Gastroesophageal sphincter (tissue), 4 donors: ENCODE data around the gene PNKP. TPM values are rescaled to one million over a fixed set of nuclear protein-coding genes. Genes with fewer than 3 reads are reported as not detected.

ENCODE experiments used
- ATAC-seq: fragments of 150-250 bp; one replicate; pipeline ENCODE4 v1.9.1; 2016; ENCODE audit warnings: mild to moderate bottlenecking, moderate library complexity
- H3K27ac ChIP-seq, 4 donors: fragments of 200-600 bp; sonication (generic) in 3 of 4; 1 replicate in 3 of 4; 2 replicates in 1 of 4; pipeline ENCODE4 v1.5.1; 2016 to 2019
- H3K27me3 ChIP-seq: fragments of 200-600 bp; sonication (generic); one replicate; pipeline ENCODE4 v1.5.1; 2019
- H3K36me3 ChIP-seq, 2 donors: fragments of 200-600 bp; sonication (generic); one replicate each; pipeline ENCODE4 v1.5.1; 2019; ENCODE audit warnings: control low read depth in 1 of 2
- H3K4me1 ChIP-seq, 3 donors: fragments of 200-600 bp; sonication (generic); 1 replicate in 2 of 3; 2 replicates in 1 of 3; pipeline ENCODE4 v1.5.1; 2016 to 2019; ENCODE audit warnings: control low read depth in 2 of 3
- H3K4me3 ChIP-seq, 2 donors: fragments of 200-600 bp; sonication (generic); one replicate each; pipeline ENCODE4 v1.5.1; 2019; ENCODE audit warnings: mild to moderate bottlenecking in 1 of 2, moderate library complexity in 1 of 2
- H3K9me3 ChIP-seq, 3 donors: fragments of 200-600 bp; sonication (generic); one replicate each; pipeline ENCODE4 v1.5.1; 2017 to 2019; ENCODE audit warnings: control low read depth in 2 of 3
- EP300 ChIP-seq: sonication (generic); formaldehyde crosslinking; IDR thresholded peaks from one replicate; pipeline ENCODE4 v1.6.1; 2017; ENCODE audit warnings: antibody characterized with exemption, mild to moderate bottlenecking
- POLR2A ChIP-seq, 2 donors: fragments of 450-650 bp; IDR thresholded peaks; one replicate each; pipeline ENCODE4 v1.6.1; 2017; ENCODE audit warnings: antibody characterized with exemption in 2 of 2, mild to moderate bottlenecking in 2 of 2, moderate library complexity in 1 of 2
- POLR2AphosphoS5 ChIP-seq: sonication (generic); formaldehyde crosslinking; IDR thresholded peaks from one replicate; pipeline ENCODE4 v1.6.1; 2017; ENCODE audit warnings: antibody characterized with exemption
- WGBS, 2 donors: methylation state at CpG; one replicate each; pipeline ENCODE4 v1.1.5; 2018; ENCODE audit warnings: low coverage in 1 of 2; 5-methylcytosine and 5-hydroxymethylcytosine counted together
- total RNA-seq, 4 donors: library from RNA; depleted of rRNA; stranded (reverse); fragments of >200 nt; gene quantifications; one replicate each; pipeline ENCODE4 v1.1.0, GENCODE V29; 2016
- TF ChIP-seq, protein P1 (sequence below), 4 experiments: fragments of 200-600 bp in 2 of 4; fragments of 450-650 bp in 2 of 4; sonication (generic) in 1 of 4; IDR thresholded peaks; one replicate each; pipeline ENCODE4 v1.5.1; 2017 to 2019; ENCODE audit warnings: antibody characterized with exemption in 4 of 4, mild to moderate bottlenecking in 2 of 4, moderate library complexity in 2 of 4

PNKP gene
- total RNA-seq, 4 donors from 2014 or later, result 12.5 to 64.3 (median 29.4) TPM

GRCh38 chr19:49879243-49879963 is 12.0 kb upstream of the PNKP start:
- Histone ChIP-seq H3K27ac (peak overlapping the region in 1 of 4 donors; percentile 98), H3K9me3 (peaks cover 0 to 4% (median 0%) of the 10 kb centered on the region in 3 donors), H3K27me3 (no peaks in the 10 kb centered on the region), H3K4me3 (no peak overlapping the region), H3K36me3 (peaks cover 0 to 58% of the 10 kb centered on the region in 2 donors), H3K4me1 (peaks cover 0 to 41% (median 18%) of the 10 kb centered on the region in 3 donors)
- WGBS, 2 donors, result 92 to 98% methylated on average over 5 to 8 of the region's 12 CpGs
- TF ChIP-seq EP300, result no peak
- TF ChIP-seq, protein P1, sequence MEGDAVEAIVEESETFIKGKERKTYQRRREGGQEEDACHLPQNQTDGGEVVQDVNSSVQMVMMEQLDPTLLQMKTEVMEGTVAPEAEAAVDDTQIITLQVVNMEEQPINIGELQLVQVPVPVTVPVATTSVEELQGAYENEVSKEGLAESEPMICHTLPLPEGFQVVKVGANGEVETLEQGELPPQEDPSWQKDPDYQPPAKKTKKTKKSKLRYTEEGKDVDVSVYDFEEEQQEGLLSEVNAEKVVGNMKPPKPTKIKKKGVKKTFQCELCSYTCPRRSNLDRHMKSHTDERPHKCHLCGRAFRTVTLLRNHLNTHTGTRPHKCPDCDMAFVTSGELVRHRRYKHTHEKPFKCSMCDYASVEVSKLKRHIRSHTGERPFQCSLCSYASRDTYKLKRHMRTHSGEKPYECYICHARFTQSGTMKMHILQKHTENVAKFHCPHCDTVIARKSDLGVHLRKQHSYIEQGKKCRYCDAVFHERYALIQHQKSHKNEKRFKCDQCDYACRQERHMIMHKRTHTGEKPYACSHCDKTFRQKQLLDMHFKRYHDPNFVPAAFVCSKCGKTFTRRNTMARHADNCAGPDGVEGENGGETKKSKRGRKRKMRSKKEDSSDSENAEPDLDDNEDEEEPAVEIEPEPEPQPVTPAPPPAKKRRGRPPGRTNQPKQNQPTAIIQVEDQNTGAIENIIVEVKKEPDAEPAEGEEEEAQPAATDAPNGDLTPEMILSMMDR (IDR thresholded peaks at IDR 0.05), result no peak
- TF ChIP-seq POLR2AphosphoS5, result no peak
- TF ChIP-seq POLR2A (IDR thresholded peaks at IDR 0.05), result no peak
- ATAC-seq, result no peak

DNA sequence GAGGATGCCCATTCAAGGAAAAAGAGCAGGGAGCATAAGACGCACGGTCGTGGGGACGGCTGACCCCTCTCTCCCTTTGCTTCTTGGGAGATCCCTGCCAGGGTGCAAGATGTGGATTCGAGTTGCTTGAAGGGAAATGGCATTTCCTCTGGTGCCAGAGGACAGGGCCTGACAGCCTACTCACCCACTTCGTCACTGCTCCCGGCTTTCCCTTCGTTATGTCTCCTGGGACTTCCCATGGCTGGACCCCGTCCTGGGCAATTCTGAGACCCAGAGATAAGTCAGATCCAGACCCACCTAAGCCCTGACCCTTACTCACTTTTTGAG is 11.3 kb upstream of the PNKP start:
- Histone ChIP-seq H3K9me3 (peaks cover 0 to 4% (median 0%) of the 10 kb centered on the region in 3 donors), H3K27ac (peak overlapping the region in 3 of 4 donors; percentile 98 to 100 (median 100)), H3K4me1 (peaks cover 0 to 48% (median 18%) of the 10 kb centered on the region in 3 donors), H3K27me3 (no peaks in the 10 kb centered on the region), H3K36me3 (peaks cover 0 to 58% of the 10 kb centered on the region in 2 donors), H3K4me3 (peak overlapping the region in 1 of 2 donors; percentile 88)
- TF ChIP-seq POLR2AphosphoS5 (no peak), EP300 (no peak)
- WGBS, 2 donors, result 69 to 88% methylated on average over 3 to 4 of the region's 9 CpGs
- ATAC-seq, result no peak

DNA sequence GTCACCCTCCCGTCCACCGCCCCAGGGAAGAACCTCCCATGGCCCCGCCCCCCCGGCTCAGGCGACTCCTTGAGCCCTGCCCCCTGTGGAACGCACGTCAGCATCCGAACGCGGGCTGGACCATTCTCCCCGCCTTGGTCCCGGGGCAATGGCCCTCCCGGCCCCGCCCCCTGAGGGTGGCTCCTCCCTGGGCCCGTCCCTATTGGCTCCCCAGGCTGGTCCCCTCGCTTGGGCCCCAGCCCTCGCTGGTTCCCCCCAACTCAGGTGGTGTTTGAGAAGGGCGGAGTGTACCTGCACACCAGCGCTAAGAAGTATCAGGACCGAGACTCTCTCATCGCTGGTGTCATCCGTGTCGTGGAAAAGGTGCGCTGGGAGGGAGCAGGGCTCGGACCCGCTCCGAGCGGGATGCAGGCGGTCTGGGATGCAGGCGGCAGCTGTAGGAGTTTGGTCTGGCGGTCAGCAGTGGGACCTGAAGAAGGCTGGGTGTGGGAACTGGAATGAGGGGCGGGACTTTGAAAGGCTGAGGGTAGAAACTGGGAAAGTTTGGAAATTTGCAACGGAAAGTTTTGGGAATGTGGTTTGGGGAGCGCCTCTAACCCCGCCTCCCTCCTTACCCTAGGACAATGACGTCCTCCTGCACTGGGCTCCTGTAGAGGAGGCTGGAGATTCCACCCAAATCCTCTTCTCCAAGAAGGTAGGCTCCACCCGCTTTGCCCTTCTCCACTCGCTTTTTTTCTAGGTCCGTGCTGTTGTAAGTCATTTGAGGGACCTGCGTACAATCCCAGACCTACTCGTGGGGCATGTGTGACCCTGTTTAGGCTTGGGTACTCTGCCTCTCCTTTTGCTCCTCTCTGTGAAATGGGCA is 10.7 kb upstream of the PNKP start:
- 0 to 3% methylated on average over 2 to 15 of the region's 41 CpGs for WGBS, 2 donors
- peaks cover 0 to 58% of the 10 kb centered on the region in 2 donors for H3K36me3 ChIP-seq
- peaks cover 0 to 52% (median 18%) of the 10 kb centered on the region in 3 donors for H3K4me1 ChIP-seq
- TF ChIP-seq, protein P1 (IDR thresholded peaks at IDR 0.05), result no peak
- TF ChIP-seq POLR2AphosphoS5 (no peak), POLR2A (IDR thresholded peaks at IDR 0.05) (no peak)
- peak; percentile 81 for ATAC-seq
- H3K27ac ChIP-seq, result peak overlapping the region; percentile 81 to 100 (median 99)
- no peaks in the 10 kb centered on the region for H3K27me3 ChIP-seq
- H3K9me3 ChIP-seq, result peaks cover 0 to 4% (median 0%) of the 10 kb centered on the region in 3 donors
- H3K4me3 ChIP-seq, result peak overlapping the region; percentile 43 to 88

- peaks cover 0 to 58% of the 10 kb centered on the region in 2 donors for H3K36me3 ChIP-seq
- H3K9me3 ChIP-seq, result no peaks in the 10 kb centered on the region
- 0 to 1% methylated on average over 21 to 44 of the region's 61 CpGs for WGBS, 2 donors
- peaks cover 0 to 61% (median 18%) of the 10 kb centered on the region in 3 donors for H3K4me1 ChIP-seq
- H3K27me3 ChIP-seq, result no peaks in the 10 kb centered on the region
- ATAC-seq, result peak; percentile 82
- H3K4me3 ChIP-seq, result peak within 1 kb of the TSS; percentile 79 to 88
- peak; percentile 77 for TF ChIP-seq POLR2AphosphoS5
- TF ChIP-seq POLR2A (IDR thresholded peaks at IDR 0.05), result peak; percentile 77 to 91
- TF ChIP-seq, protein P1 (IDR thresholded peaks at IDR 0.05), result no peak
- TF ChIP-seq EP300, result no peak
- peak within 1 kb of the TSS; percentile 94 to 100 (median 99) for H3K27ac ChIP-seq
Observed at GRCh38 chr19:49877020-49877878, 9.9 kb upstream of the PNKP start, which contains the start of the genes AKT1S1 and TBC1D17. Gene AKT1S1, minus strand, starts transcription at chr19:49877355. Its CDS starts 4,060 bp downstream, at chr19:49873295. Gene TBC1D17, plus strand, starts transcription at chr19:49877702. Its CDS starts 22 bp downstream, at chr19:49877724.
